Ishikawa (cell line): Measurements from ENCODE around the gene TSPYL4.

Experiments
- EP300 ChIP-seq: IDR thresholded peaks from 2 replicates; pipeline ENCODE4 v1.6.1; 2012; ENCODE audit warnings: borderline replicate concordance
- TAF1 ChIP-seq: IDR thresholded peaks from 2 replicates; pipeline ENCODE4 v1.6.1; 2012; ENCODE audit warnings: low read depth, mild to moderate bottlenecking
- YY1 ChIP-seq: IDR thresholded peaks from 2 replicates; pipeline ENCODE4 v1.6.1; 2012; ENCODE audit warnings: low read depth
- TF ChIP-seq, protein P1 (sequence below): IDR thresholded peaks from 2 replicates; pipeline ENCODE4 v1.6.1; 2012; ENCODE audit warnings: low read depth, mild to moderate bottlenecking

DNA sequence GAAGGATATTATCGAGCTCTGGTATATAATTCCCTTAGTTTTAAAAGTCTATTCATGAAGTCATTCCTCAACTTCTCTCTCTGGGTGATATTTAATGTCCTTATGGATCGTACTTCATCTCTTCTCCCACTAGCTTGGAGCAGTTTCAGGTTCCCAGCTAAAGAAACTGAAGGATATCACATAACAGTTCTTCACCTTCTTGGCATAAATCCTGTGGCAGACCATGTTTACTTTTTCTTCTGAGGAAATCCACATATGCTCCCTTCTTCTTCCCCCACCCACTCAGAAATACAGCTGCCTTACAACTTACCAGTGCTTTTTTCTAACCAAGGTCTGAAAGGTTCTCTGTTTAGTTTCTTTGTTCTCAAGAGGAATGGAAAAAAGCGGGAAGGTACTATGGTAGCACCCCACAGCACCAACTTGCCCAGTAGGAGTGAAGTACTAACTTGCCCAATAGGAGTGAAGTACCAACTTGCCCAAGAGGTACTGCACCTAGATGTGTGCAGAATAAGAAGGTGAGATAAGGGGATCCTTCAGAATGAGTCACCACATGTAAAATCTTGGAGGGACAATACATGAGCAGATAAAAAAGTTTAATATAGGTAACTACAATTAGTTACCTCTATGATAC, 53.1 kb downstream of the TSPYL4 start:
- TF ChIP-seq TAF1 (no peak), YY1 (no peak), EP300 (no peak)
- TF ChIP-seq, protein P1, sequence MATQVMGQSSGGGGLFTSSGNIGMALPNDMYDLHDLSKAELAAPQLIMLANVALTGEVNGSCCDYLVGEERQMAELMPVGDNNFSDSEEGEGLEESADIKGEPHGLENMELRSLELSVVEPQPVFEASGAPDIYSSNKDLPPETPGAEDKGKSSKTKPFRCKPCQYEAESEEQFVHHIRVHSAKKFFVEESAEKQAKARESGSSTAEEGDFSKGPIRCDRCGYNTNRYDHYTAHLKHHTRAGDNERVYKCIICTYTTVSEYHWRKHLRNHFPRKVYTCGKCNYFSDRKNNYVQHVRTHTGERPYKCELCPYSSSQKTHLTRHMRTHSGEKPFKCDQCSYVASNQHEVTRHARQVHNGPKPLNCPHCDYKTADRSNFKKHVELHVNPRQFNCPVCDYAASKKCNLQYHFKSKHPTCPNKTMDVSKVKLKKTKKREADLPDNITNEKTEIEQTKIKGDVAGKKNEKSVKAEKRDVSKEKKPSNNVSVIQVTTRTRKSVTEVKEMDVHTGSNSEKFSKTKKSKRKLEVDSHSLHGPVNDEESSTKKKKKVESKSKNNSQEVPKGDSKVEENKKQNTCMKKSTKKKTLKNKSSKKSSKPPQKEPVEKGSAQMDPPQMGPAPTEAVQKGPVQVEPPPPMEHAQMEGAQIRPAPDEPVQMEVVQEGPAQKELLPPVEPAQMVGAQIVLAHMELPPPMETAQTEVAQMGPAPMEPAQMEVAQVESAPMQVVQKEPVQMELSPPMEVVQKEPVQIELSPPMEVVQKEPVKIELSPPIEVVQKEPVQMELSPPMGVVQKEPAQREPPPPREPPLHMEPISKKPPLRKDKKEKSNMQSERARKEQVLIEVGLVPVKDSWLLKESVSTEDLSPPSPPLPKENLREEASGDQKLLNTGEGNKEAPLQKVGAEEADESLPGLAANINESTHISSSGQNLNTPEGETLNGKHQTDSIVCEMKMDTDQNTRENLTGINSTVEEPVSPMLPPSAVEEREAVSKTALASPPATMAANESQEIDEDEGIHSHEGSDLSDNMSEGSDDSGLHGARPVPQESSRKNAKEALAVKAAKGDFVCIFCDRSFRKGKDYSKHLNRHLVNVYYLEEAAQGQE = no peak
